H9 (cell line): ENCODE measurements around the gene CERS6. TPM values are rescaled to one million over a fixed set of nuclear protein-coding genes. Genes with fewer than 3 reads are reported as not detected.

Source experiments
- DNase-seq: peaks from one replicate; pipeline ENCODE4 v3.0.0-alpha.2; 2017
- H2AFZ ChIP-seq: one replicate; pipeline ENCODE4 v1.6.1; 2013; ENCODE audit warnings: mild to moderate bottlenecking, low read length, control low read depth, moderate library complexity
- H2AK5ac ChIP-seq: 2 replicates; pipeline ENCODE4 v1.6.1; 2013; ENCODE audit warnings: low read length, control low read depth, mixed read lengths; ENCODE audit not compliant: insufficient read length
- H2BK120ac ChIP-seq: one replicate; pipeline ENCODE4 v1.6.1; 2013; ENCODE audit warnings: low read depth, mild to moderate bottlenecking, low read length, control low read depth, inconsistent platforms; ENCODE audit not compliant: poor library complexity, severe bottlenecking
- H2BK12ac ChIP-seq: 2 replicates; pipeline ENCODE4 v1.6.1; 2013; ENCODE audit warnings: low read length, control low read depth, mixed read lengths, low read depth; ENCODE audit not compliant: insufficient read length
- H2BK15ac ChIP-seq: 2 replicates; pipeline ENCODE4 v1.6.1; 2013; ENCODE audit warnings: low read depth, low read length, control low read depth
- H2BK20ac ChIP-seq: one replicate; pipeline ENCODE4 v1.6.1; 2013; ENCODE audit warnings: low read depth, mild to moderate bottlenecking, low read length, control low read depth, inconsistent platforms; ENCODE audit not compliant: poor library complexity, severe bottlenecking
- H2BK5ac ChIP-seq: 2 replicates; pipeline ENCODE4 v1.6.1; 2013; ENCODE audit warnings: low read length, control low read depth, mixed read lengths; ENCODE audit not compliant: insufficient read length
- H3K14ac ChIP-seq: 2 replicates; pipeline ENCODE4 v1.6.1; 2013; ENCODE audit warnings: low read length, control low read depth; ENCODE audit not compliant: insufficient read depth
- H3K18ac ChIP-seq: 2 replicates; pipeline ENCODE4 v1.6.1; 2013; ENCODE audit warnings: low read depth, mild to moderate bottlenecking, mixed read lengths, low read length, control low read depth; ENCODE audit not compliant: insufficient read length
- H3K23ac ChIP-seq: 2 replicates; pipeline ENCODE4 v1.6.1; 2013; ENCODE audit warnings: low read length, control low read depth, mixed read lengths, low read depth; ENCODE audit not compliant: insufficient read length
- H3K23me2 ChIP-seq: 2 replicates; pipeline ENCODE4 v1.6.1; 2013; ENCODE audit warnings: low read depth, mild to moderate bottlenecking, mixed read lengths, low read length, control low read depth; ENCODE audit not compliant: insufficient read length, poor library complexity, severe bottlenecking
- H3K27ac ChIP-seq: 2 replicates; pipeline ENCODE4 v1.5.1; 2013; ENCODE audit warnings: low read length, control low read depth, mixed read lengths, low read depth; ENCODE audit not compliant: insufficient read length
- H3K27me3 ChIP-seq: 2 replicates; pipeline ENCODE4 v1.6.1; 2013; ENCODE audit warnings: low read length, control low read depth, inconsistent platforms; ENCODE audit not compliant: insufficient read depth
- H3K4ac ChIP-seq: 2 replicates; pipeline ENCODE4 v1.6.1; 2013; ENCODE audit warnings: low read depth, mild to moderate bottlenecking, control low read depth, inconsistent platforms, low read length, moderate library complexity
- H3K4me1 ChIP-seq: 2 replicates; pipeline ENCODE4 v1.6.1; 2013; ENCODE audit warnings: low read length, control low read depth, inconsistent platforms; ENCODE audit not compliant: insufficient read depth
- H3K4me2 ChIP-seq: 2 replicates; pipeline ENCODE4 v1.6.1; 2013; ENCODE audit warnings: low read length, control low read depth, mixed read lengths; ENCODE audit not compliant: insufficient read length, insufficient read depth
- H3K56ac ChIP-seq: 2 replicates; pipeline ENCODE4 v1.6.1; 2013; ENCODE audit warnings: low read depth, mild to moderate bottlenecking, mixed read lengths, low read length, control low read depth; ENCODE audit not compliant: insufficient read length
- H3K79me1 ChIP-seq: 2 replicates; pipeline ENCODE4 v1.6.1; 2013; ENCODE audit warnings: low read depth, mild to moderate bottlenecking, moderate library complexity, low read length, control low read depth, inconsistent platforms; ENCODE audit not compliant: insufficient read depth, poor library complexity, severe bottlenecking
- H3K79me2 ChIP-seq: 2 replicates; pipeline ENCODE4 v1.6.1; 2013; ENCODE audit warnings: low read length, control low read depth, inconsistent platforms; ENCODE audit not compliant: insufficient read depth
- H3K9ac ChIP-seq: 2 replicates; pipeline ENCODE4 v1.6.1; 2013; ENCODE audit warnings: low read length, control low read depth, mixed read lengths; ENCODE audit not compliant: insufficient read length; ENCODE audit errors: extremely low read depth
- H3K9me3 ChIP-seq: one replicate; pipeline ENCODE4 v1.6.1; 2013; ENCODE audit warnings: low read depth, low read length, inconsistent platforms; ENCODE audit not compliant: control insufficient read depth
- H3T11ph ChIP-seq: one replicate; pipeline ENCODE4 v1.6.1; 2013; ENCODE audit warnings: mild to moderate bottlenecking, low read length, control low read depth, inconsistent platforms
- H4K20me1 ChIP-seq: one replicate; pipeline ENCODE4 v1.6.1; 2013; ENCODE audit not compliant: control insufficient read depth, insufficient read length, insufficient read depth
- H4K5ac ChIP-seq: 2 replicates; pipeline ENCODE4 v1.6.1; 2013; ENCODE audit warnings: low read depth, mild to moderate bottlenecking, mixed read lengths, low read length, control low read depth; ENCODE audit not compliant: insufficient read length
- H4K8ac ChIP-seq: replicated peaks from 2 replicates; pipeline ENCODE4 v1.6.1; 2013; ENCODE audit warnings: low read length, control low read depth, mixed read lengths, low read depth; ENCODE audit not compliant: insufficient read length
- H4K91ac ChIP-seq: 2 replicates; pipeline ENCODE4 v1.6.1; 2013; ENCODE audit warnings: low read depth, mild to moderate bottlenecking, moderate library complexity, mixed read lengths, low read length, control low read depth; ENCODE audit not compliant: insufficient read length
- H3K27ac Mint-ChIP-seq, 3 experiments: 2 replicates in 2 of 3; 3 replicates in 1 of 3; pipeline ENCODE4 v1.8.0; 2020 to 2021; ENCODE audit warnings: mixed read lengths in 3 of 3, mild to moderate bottlenecking in 1 of 3, moderate library complexity in 1 of 3
- H3K27me3 Mint-ChIP-seq: 2 replicates; pipeline ENCODE4 v1.8.0; 2021; ENCODE audit warnings: low read depth, mild to moderate bottlenecking, moderate library complexity, mixed read lengths
- H3K36me3 Mint-ChIP-seq, 3 experiments: 2 replicates in 2 of 3; 3 replicates in 1 of 3; pipeline ENCODE4 v1.8.0; 2020 to 2021; ENCODE audit warnings: low read depth in 3 of 3, mixed read lengths in 3 of 3; ENCODE audit not compliant: insufficient read depth in 1 of 3
- H3K4me1 Mint-ChIP-seq, 2 experiments: 2 replicates each; pipeline ENCODE4 v1.8.0; 2020; ENCODE audit warnings: mixed read lengths in 2 of 2
- H3K4me3 Mint-ChIP-seq, 2 experiments: 2 replicates in 1 of 2; 3 replicates in 1 of 2; pipeline ENCODE4 v1.8.0; 2020 to 2021; ENCODE audit warnings: mild to moderate bottlenecking in 2 of 2, mixed read lengths in 2 of 2, moderate library complexity in 1 of 2
- H3K9me3 Mint-ChIP-seq, 2 experiments: 2 replicates in 1 of 2; 3 replicates in 1 of 2; pipeline ENCODE4 v1.8.0; 2020; ENCODE audit warnings: mild to moderate bottlenecking in 2 of 2, mixed read lengths in 2 of 2, moderate library complexity in 1 of 2
- total RNA-seq: library from RNA; stranded (reverse); gene quantifications from 2 replicates; pipeline ENCODE4 v1.2.1, GENCODE V29; 2021
- TF ChIP-seq, protein P1 (sequence below): fragments of 200-600 bp; sonication (generic); conservative IDR thresholded peaks from 3 replicates; pipeline ENCODE4 v1.8.0; 2021; ENCODE audit warnings: antibody characterized with exemption, mild to moderate bottlenecking

CERS6 gene
- total RNA-seq, 1 experiment from 2014 or later = 17.7 TPM

DNA sequence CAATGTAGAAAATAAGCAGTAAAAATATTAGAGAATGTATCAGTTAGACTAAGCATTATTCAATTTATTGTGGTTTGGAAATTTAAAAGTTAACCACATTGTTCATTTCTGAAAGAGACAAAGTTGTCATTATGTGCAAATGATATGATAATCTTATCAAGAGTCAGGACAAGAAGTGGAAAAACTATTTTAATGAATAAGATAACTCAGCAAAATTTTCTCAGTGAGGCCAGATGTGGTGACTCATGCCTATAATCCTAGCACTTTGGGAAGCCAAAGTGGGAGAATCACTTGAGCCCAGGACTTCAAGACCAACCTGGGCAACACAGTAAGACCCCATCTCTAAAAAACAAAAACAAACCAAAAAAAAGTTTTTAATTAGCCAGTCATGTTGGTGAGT is 39.5 kb upstream of the CERS6 start:
- H3K9ac ChIP-seq = no peak overlapping the region
- no peak overlapping the region for H3K14ac ChIP-seq
- Mint-ChIP-seq H3K4me1 (peaks cover 10 to 11% of the 10 kb centered on the region in 2 experiments), H3K4me3 (no peak overlapping the region), H3K36me3 (peaks cover 8 to 39% (median 23%) of the 10 kb centered on the region in 3 experiments), H3K9me3 (peaks cover 32 to 40% of the 10 kb centered on the region in 2 experiments), H3K27me3 (no peaks in the 10 kb centered on the region), H3K27ac (no peak overlapping the region)
- no peaks in the 10 kb centered on the region for H4K20me1 ChIP-seq
- DNase-seq = no peak
- H2BK20ac ChIP-seq = no peak overlapping the region
- H3K27me3 ChIP-seq = no peaks in the 10 kb centered on the region
- H2BK5ac ChIP-seq = no peak overlapping the region
- no peak overlapping the region for H2BK15ac ChIP-seq
- H3T11ph ChIP-seq = no peak overlapping the region
- H4K91ac ChIP-seq = no peak overlapping the region
- no peaks in the 10 kb centered on the region for H3K79me2 ChIP-seq
- H3K23ac ChIP-seq = no peak overlapping the region
- H3K56ac ChIP-seq = no peak overlapping the region
- no peaks in the 10 kb centered on the region for H3K4me1 ChIP-seq
- no peak overlapping the region for H2AK5ac ChIP-seq
- no peaks in the 10 kb centered on the region for H3K79me1 ChIP-seq
- no peaks in the 10 kb centered on the region for H3K23me2 ChIP-seq
- no peak overlapping the region for H3K27ac ChIP-seq
- H2BK12ac ChIP-seq = no peak overlapping the region
- no peak overlapping the region for H2BK120ac ChIP-seq
- H4K5ac ChIP-seq = no peak overlapping the region
- TF ChIP-seq, protein P1, sequence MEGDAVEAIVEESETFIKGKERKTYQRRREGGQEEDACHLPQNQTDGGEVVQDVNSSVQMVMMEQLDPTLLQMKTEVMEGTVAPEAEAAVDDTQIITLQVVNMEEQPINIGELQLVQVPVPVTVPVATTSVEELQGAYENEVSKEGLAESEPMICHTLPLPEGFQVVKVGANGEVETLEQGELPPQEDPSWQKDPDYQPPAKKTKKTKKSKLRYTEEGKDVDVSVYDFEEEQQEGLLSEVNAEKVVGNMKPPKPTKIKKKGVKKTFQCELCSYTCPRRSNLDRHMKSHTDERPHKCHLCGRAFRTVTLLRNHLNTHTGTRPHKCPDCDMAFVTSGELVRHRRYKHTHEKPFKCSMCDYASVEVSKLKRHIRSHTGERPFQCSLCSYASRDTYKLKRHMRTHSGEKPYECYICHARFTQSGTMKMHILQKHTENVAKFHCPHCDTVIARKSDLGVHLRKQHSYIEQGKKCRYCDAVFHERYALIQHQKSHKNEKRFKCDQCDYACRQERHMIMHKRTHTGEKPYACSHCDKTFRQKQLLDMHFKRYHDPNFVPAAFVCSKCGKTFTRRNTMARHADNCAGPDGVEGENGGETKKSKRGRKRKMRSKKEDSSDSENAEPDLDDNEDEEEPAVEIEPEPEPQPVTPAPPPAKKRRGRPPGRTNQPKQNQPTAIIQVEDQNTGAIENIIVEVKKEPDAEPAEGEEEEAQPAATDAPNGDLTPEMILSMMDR = no peak
- H3K4ac ChIP-seq = no peak overlapping the region
- H3K18ac ChIP-seq = no peak overlapping the region
- peaks cover 12% of the 10 kb centered on the region for H3K9me3 ChIP-seq
- H3K4me2 ChIP-seq = no peak overlapping the region
- H2AFZ ChIP-seq = no peak overlapping the region
- no peak overlapping the region for H4K8ac ChIP-seq
